Right cardiac atrium (tissue), 5 donors: ENCODE data around the gene UMODL1. TPM values are rescaled to one million over a fixed set of nuclear protein-coding genes. Genes with fewer than 3 reads are reported as not detected.

Experiments
- ATAC-seq, 2 donors: fragments of 200-7000 bp; cut with Tn5 transposase; one replicate each; pipeline versions ENCODE4 v1.8.0 to v1.9.1; 2020; ENCODE audit warnings: moderate library complexity in 2 of 2, mild to moderate bottlenecking in 1 of 2
- DNase-seq, 3 donors: peaks; one replicate each; pipeline ENCODE4 v3.0.0-alpha.2; 2020
- H3K27ac ChIP-seq: one replicate; pipeline ENCODE4 v1.5.1; 2013; ENCODE audit warnings: mild to moderate bottlenecking, low read length, control low read depth, moderate library complexity
- H3K27me3 ChIP-seq: one replicate; pipeline ENCODE4 v1.6.1; 2013; ENCODE audit not compliant: control insufficient read depth, insufficient read depth
- H3K4me1 ChIP-seq: one replicate; pipeline ENCODE4 v1.6.1; 2013; ENCODE audit warnings: low read length; ENCODE audit not compliant: control insufficient read depth, insufficient read depth
- H3K4me3 ChIP-seq: one replicate; pipeline ENCODE4 v1.5.1; 2013; ENCODE audit warnings: low read length, control low read depth
- H3K9me3 ChIP-seq: one replicate; pipeline ENCODE4 v1.6.1; 2013; ENCODE audit warnings: low read length; ENCODE audit not compliant: control insufficient read depth
- WGBS: extraction: QIAGEN DNeasy Blood & Tissue Kit; methylation state at CpG from one replicate; pipeline ENCODE4 v1.1.7; 2013; 5-methylcytosine and 5-hydroxymethylcytosine counted together
- intact Hi-C, 4 donors: fragments of 100-400 bp; cut with DNase I; formaldehyde crosslinking; loops; one replicate each; pipeline versions ENCODE4 v1.11.0 to v1.14.0; 2022 to 2023
- polyA plus RNA-seq: library from polyadenylated mRNA; stranded (reverse); fragments of 200-250 nt; gene quantifications from one replicate; pipeline ENCODE4 v1.2.3, GENCODE V29; 2013
- total RNA-seq, 4 donors: library from RNA; stranded (reverse); fragmentation: NEBNext Ultra II Directional; extraction: Animal tissue kit (Norgen Biotek cat#: 25700); gene quantifications; one replicate each; pipeline ENCODE4 v1.2.1, GENCODE V29; 2021
- donor health status: healthy with polysubstance abuse.
- donor health status: DM: no; HTN: yes; CAD: no.
- donor health status: DM: no; HTN: no; CAD: no.
- donor health status: DM: no; HTN: yes; CAD: no; lungs with severe emphysema.
- donor health status: DM: yes; HTN: yes; CAD: no.

UMODL1 gene
- total and polyA plus RNA-seq, 5 donors: not detected

DNA sequence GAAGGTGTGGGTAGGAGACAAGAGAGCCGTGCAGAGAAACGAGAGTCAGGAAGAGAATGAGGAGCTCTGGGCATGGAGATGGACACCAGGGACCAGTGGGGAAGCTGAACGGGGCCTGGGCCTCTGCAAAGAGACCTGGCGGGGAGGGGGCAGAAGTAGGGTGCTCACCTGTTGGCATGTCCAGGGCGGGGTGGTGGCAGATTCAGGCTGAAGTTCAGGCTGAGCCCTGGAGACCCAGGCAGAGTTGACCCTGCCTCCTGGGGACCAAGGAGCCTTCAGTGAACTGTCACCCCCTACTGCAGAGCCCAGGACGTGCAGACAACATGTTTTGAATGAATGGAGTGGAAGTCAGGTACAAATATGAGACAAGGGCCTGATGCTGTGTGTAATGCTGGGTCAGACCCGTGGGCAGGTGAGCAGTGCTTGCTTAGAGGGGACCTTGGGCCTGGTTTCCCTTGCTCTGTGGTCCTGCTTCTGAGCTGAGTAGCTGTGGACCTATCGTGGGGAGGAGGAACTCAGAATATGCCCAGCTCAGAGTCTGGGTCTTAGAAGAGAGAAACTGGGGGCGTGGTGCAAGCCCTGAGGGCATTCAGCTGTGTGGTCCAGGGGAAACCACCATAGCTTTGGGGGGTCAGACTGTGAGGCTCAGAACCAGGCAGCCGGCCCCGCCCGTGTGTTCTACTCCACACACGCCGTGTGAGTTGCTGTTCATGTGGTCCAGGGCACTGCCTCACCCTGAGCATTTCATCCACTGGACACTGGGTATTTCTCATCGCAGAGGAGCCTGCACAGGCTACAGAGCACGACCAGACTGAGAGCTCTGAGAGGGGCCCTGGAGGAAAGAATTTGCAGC, 21.3 kb upstream of the UMODL1 start:
- no peaks in the 10 kb centered on the region for H3K4me1 ChIP-seq
- DNase-seq (peak in 1 of 3 donors; percentile 11), ATAC-seq (no peak)
- H3K27me3 ChIP-seq: no peaks in the 10 kb centered on the region
- intact Hi-C loops: no loop called here
- no peak overlapping the region for H3K27ac ChIP-seq
- H3K9me3 ChIP-seq: no peaks in the 10 kb centered on the region
- no peak overlapping the region for H3K4me3 ChIP-seq
- 90% methylated on average over 16 of the region's 16 CpGs for WGBS

DNA sequence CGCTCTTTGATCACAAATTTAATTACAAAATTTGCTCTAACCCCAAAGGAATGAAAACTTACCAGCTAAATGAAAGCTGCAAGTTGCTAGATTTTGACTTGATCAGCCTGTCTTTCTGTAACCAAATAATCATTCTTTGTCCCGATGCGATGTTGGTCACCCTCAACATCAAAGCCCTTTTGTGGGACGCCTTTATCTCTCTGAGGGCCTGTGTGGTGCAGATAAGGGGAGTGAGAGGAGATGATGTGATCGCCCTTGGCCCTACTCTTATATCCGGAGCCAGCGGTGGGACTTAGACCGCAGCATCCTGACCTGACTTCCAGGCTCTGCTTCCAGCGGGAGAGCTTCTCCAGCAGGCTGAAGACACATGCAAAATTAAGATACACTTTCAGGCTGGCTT, 19.3 kb upstream of the UMODL1 start:
- Histone ChIP-seq H3K9me3 (no peaks in the 10 kb centered on the region), H3K4me3 (no peak overlapping the region), H3K4me1 (no peaks in the 10 kb centered on the region), H3K27me3 (no peaks in the 10 kb centered on the region), H3K27ac (no peak overlapping the region)
- ATAC-seq (peak in 1 of 2 donors; percentile 74), DNase-seq (peak in 1 of 3 donors; percentile 13)
- 28% methylated on average over 9 of the region's 9 CpGs for WGBS
- intact Hi-C loops: no loop called here

DNA sequence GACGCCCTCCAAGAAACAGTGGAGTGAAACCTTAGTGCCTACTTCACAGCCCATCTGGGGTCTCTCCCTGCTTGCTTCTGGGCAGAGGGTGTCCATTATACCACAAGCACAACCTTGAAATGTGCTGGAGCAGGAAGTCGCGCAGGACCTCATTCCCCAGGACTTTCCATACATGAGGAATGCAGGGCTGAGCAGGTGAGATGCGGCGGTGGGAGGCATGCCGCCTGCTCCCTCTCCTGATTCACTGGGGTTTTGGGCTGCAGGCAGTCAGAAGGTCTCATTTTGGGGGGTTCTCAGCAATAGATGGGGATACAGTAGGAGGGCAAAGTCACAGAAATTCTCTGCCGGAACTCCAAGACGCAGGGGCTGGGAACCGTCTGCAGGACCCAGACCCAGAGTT, 15.7 kb upstream of the UMODL1 start:
- DNase-seq: peak in 1 of 3 donors; percentile 13
- H3K27me3 ChIP-seq: no peaks in the 10 kb centered on the region
- intact Hi-C loops: no loop called here
- WGBS: 91% methylated on average over 9 of the region's 9 CpGs
- no peak overlapping the region for H3K27ac ChIP-seq
- ATAC-seq: no peak
- no peaks in the 10 kb centered on the region for H3K9me3 ChIP-seq
- H3K4me1 ChIP-seq: no peaks in the 10 kb centered on the region
- H3K4me3 ChIP-seq: no peak overlapping the region

DNA sequence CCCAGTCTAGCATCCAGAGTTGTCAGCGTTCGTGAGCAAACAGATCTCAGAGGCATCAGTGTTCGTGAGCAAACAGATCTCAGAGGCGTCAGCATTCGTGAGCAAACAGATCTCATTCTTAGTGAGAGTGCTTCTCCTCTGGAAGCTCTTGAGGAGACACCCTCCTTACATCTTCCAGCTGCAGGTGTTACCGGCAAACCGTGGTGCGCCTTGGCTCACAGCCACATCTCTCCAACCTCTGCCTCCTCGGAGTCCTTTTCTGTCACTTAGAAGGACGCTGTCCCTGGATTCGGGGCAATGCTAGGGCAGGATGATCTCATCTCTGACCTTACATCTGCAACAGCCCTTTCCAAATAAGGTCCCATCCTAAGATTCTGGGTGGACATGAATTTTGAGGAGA, 14.6 kb upstream of the UMODL1 start:
- Histone ChIP-seq H3K9me3 (no peaks in the 10 kb centered on the region), H3K4me3 (no peak overlapping the region), H3K27me3 (no peaks in the 10 kb centered on the region), H3K4me1 (no peaks in the 10 kb centered on the region), H3K27ac (no peak overlapping the region)
- DNase-seq: peak in 1 of 3 donors; percentile 26
- WGBS: 77% methylated on average over 11 of the region's 11 CpGs
- ATAC-seq: no peak
- intact Hi-C loops: no loop called here

DNA sequence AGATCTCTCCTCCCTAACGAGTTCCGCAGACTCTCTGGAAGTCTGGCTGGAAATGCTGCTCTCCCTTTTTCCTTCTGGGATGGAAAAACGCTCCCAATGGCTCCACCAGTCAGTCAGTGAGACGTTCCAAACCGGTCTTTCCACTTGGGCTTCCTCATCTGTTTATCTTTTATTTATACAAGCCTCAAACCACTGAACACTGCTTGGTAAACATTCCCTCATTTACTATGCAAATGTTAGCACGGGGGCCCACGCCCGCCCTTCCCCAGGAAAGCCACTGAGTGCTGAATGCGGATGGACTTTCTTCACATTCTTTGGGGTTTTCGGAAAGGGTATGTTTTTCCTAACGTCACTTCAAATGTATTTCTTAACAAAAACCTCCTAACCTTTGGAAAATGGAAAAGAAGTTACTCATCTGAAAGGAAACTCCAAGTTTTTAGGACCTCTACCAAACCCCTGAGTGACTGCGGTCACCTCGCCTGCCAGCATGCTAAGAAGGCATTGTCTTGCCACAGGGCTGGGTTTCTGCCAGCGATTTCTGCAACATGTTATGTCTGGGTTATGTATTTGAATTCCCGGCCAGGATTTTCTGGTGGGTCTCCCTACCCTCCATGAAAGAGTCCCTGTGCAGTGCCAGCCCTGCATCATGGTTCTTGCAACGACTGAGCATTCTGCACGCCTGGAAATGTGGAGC, 14.0 kb upstream of the UMODL1 start:
- WGBS: 50% methylated on average over 17 of the region's 17 CpGs
- Histone ChIP-seq H3K27me3 (no peaks in the 10 kb centered on the region), H3K4me3 (no peak overlapping the region), H3K4me1 (no peaks in the 10 kb centered on the region), H3K27ac (no peak overlapping the region), H3K9me3 (no peaks in the 10 kb centered on the region)
- peak in 1 of 2 donors; percentile 80 for ATAC-seq
- peak in 2 of 3 donors; percentile 44 to 55 for DNase-seq
- intact Hi-C loops: no loop called here

DNA sequence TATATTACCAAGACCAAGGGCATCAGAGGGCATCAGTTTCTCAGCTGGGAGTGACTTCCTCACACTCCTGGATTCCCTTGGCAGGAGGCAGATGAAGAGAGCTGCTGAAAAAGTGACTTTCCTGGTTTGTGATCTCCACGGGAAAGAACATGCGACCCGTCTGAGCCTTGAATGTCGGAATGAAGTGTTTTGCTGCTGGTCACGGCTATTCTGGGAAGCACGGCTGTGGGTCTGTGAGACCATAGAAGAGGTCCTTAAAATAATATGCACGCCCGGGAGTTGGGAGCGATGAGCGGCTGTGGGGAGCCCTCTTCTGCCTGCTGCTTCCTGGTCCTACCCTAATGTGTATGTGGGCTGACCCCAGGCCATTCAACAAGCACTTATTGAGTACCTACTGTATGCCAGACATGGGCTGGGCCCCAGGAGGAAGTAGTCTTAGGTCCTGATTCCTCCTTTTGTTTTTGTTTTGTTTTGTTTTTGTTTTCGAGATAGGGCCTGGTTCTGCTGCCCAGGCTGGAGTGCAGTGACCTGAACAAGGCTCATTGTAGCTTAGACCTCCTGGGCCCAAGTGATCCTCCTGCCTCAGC, 13.2 kb upstream of the UMODL1 start:
- ATAC-seq (peak in 1 of 2 donors; percentile 24), DNase-seq (peak in 1 of 3 donors; percentile 18)
- intact Hi-C loops: no loop called here
- no peaks in the 10 kb centered on the region for H3K4me1 ChIP-seq
- H3K27ac ChIP-seq: no peak overlapping the region
- no peak overlapping the region for H3K4me3 ChIP-seq
- WGBS: 57% methylated on average over 11 of the region's 11 CpGs
- H3K9me3 ChIP-seq: no peaks in the 10 kb centered on the region
- H3K27me3 ChIP-seq: no peaks in the 10 kb centered on the region

DNA sequence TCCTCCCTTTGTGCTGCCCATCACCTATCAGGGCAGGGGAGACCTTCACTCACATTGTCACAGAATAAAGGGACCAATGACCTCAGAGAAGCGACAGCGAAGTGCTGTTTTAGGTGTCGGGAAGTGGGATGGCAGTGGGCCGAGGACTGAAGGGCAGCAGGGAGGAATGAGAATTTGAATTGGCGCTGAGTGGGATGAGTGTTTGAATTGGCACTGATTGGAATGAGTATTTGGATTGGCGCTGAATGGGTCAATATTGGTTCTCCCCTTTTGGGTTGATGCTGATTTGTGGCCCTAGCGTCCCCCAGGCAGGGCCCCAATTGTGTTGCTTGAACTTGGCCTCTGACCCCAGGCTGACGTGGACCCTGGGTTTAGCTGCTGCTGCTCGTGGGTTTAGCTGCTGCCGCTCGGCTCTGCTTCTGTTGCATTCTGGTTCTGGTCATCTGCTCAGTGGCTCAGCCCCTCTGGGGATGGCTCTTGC, 12.4 kb upstream of the UMODL1 start:
- intact Hi-C loops: no loop called here
- no peaks in the 10 kb centered on the region for H3K9me3 ChIP-seq
- H3K4me1 ChIP-seq: no peaks in the 10 kb centered on the region
- ATAC-seq: no peak
- H3K4me3 ChIP-seq: no peak overlapping the region
- H3K27me3 ChIP-seq: no peaks in the 10 kb centered on the region
- 94% methylated on average over 11 of the region's 11 CpGs for WGBS
- no peak overlapping the region for H3K27ac ChIP-seq
- peak in 1 of 3 donors; percentile 13 for DNase-seq

DNA sequence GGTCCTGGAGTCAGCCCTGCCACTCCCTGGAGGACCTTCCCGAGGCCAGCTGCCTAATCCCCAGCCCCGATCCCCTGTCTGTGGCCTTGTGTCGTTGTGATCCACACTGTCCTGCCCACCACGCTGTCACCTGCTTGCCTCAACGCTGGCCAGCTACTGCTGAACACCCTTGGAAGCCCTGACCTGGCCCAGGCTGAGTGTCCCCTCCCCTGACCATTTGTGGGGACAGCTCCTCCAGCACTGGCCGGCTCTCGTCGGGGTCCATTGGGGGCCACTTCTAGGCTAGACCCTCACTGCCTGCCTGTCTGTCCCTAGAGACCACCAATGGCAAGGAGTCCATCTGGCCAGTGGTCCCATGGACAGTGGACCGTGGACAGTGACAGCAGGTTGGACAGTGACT, 12.0 kb upstream of the UMODL1 start:
- Histone ChIP-seq H3K4me3 (no peak overlapping the region), H3K27ac (no peak overlapping the region), H3K4me1 (no peaks in the 10 kb centered on the region), H3K9me3 (no peaks in the 10 kb centered on the region), H3K27me3 (no peaks in the 10 kb centered on the region)
- peak in 2 of 3 donors; percentile 24 to 47 for DNase-seq
- no peak for ATAC-seq
- intact Hi-C loops: no loop called here
- WGBS: 86% methylated on average over 9 of the region's 9 CpGs

DNA sequence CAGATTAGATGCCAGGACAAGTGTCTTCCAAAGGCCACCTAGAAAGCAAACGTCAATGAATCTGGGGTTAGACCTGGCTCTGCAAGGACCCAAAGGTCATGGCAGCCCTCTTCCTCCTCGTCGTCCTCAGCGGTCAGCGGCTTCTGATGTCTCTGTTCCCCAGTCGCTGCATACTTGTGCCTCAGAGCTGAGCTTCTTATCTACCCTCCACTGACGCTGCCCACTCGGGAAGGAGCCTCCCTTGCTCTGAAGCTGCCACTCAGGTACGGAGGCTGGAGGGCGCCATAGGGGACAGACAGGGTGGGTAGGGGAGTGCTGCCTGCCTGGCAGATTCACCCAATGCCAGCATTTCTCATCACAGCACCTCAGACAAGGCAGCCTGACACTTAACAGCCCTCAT, 11.4 kb upstream of the UMODL1 start:
- no peaks in the 10 kb centered on the region for H3K27me3 ChIP-seq
- H3K27ac ChIP-seq: no peak overlapping the region
- intact Hi-C loops: no loop called here
- ATAC-seq: no peak
- H3K9me3 ChIP-seq: no peaks in the 10 kb centered on the region
- H3K4me3 ChIP-seq: no peak overlapping the region
- WGBS: 66% methylated on average over 10 of the region's 10 CpGs
- no peaks in the 10 kb centered on the region for H3K4me1 ChIP-seq
- DNase-seq: peak in 1 of 3 donors; percentile 12

DNA sequence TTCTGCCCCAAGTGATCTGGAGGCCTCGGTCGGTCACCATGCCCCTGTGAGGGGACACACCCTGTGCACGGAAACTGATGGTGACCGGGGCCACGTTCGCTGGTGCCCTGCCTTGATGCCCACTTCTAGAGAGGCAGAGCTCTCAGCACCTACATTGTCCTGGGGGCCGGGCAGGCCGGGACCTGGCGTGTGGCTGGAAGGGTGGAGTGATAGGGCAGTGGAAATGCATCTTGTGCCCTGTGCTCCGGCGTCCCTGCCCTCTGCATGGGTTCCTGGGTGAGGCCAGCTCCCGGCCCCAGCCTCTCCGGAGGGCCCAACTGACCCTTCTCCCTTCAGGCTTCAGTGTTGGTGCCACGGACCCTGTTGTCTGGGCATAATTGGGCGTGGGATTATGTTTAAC, 11.0 kb upstream of the UMODL1 start:
- intact Hi-C loops: no loop called here
- H3K27me3 ChIP-seq: no peaks in the 10 kb centered on the region
- no peak overlapping the region for H3K4me3 ChIP-seq
- no peaks in the 10 kb centered on the region for H3K9me3 ChIP-seq
- DNase-seq: peak in 2 of 3 donors; percentile 26 to 32
- WGBS: 88% methylated on average over 15 of the region's 15 CpGs
- no peaks in the 10 kb centered on the region for H3K4me1 ChIP-seq
- no peak for ATAC-seq
- H3K27ac ChIP-seq: no peak overlapping the region
